GM08714 (cell line): ENCODE data around the gene CELSR1.

Experiments
- H3K4me3 ChIP-seq: fragments of 200-500 bp; sonication (Bioruptor generic); 2 replicates; pipeline ENCODE4 v1.5.1; 2014; ENCODE audit warnings: mild to moderate bottlenecking, low read length, inconsistent platforms
- ZNF274 ChIP-seq: IDR thresholded peaks from 2 replicates; pipeline ENCODE4 v1.6.1; 2012; ENCODE audit warnings: mild to moderate bottlenecking, low read depth, low read length

The CELSR1 gene

GRCh38 chr22:46362934-46363515 lies 174.4 kb downstream of the CELSR1 start:
- no peak overlapping the region for H3K4me3 ChIP-seq
- TF ChIP-seq ZNF274, result no peak

- no peak overlapping the region for H3K4me3 ChIP-seq
- no peak for TF ChIP-seq ZNF274
Observed at GRCh38 chr22:46362203-46362933, 175.1 kb downstream of the CELSR1 start.

- no peak for TF ChIP-seq ZNF274
- H3K4me3 ChIP-seq, result no peak overlapping the region
Observed at GRCh38 chr22:46361826-46362202, 175.6 kb downstream of the CELSR1 start.

- no peak overlapping the region for H3K4me3 ChIP-seq
- no peak for TF ChIP-seq ZNF274
Observed at GRCh38 chr22:46360891-46361290, 176.5 kb downstream of the CELSR1 start.

DNA sequence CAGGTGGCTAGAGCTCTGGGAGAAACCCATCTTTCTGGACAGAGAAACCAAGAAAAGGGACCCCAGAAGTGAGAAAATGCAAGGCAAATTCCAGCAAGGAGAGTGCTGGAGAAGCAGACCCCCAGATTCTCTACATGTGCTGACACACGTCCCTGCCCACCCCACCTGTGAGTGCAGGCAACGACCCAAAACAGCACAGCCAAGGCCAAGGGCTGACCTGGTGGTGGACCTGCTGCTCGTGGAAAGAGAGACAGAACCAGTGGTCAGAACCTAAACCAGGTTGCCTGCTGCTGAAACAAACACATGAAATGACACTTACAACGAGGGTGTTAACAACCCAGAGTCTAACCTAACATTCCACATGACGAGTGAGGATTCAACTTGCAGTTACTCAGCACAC lies 177.3 kb downstream of the CELSR1 start:
- no peak for TF ChIP-seq ZNF274
- no peak overlapping the region for H3K4me3 ChIP-seq

DNA sequence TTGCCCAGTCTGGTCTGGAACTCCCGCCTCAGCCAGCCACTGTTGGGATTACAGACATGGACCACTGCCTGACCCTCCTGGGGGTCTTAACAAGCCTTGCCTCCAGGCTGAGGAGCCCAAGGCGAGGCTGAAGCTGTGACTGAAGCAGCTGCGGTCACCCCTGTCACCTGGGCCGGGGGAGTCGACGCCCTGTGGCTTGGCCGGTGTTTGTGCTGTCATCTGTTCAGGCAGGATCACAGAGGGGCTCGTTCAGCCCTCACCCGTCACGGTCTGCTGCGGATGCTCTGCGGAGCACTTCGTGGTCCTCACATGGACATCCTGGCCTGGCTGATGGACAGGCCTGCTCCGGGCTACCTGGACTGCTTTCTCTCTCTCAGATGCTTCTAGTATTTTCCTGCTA lies 178.1 kb downstream of the CELSR1 start:
- TF ChIP-seq ZNF274, result no peak
- H3K4me3 ChIP-seq, result no peak overlapping the region

DNA sequence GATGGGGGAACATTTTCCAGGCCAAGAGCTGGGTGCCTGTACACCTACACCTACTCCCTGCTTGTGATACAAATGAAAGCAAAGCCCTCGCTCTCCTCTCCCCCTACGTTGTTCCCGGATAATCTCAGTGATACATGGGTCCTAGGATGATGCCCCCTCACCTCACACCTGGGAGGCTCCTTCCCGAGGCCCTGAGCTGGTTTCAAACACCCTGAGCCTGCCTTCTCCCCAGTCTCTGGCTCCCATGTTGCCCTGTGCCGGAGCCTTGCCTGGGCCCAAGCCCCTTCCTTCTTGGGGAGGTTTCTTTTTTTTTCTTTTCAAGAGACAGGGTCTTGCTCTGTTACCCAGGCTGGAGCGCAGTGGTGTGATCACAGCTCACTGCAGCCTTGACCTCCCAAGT lies 178.7 kb downstream of the CELSR1 start:
- TF ChIP-seq ZNF274, result no peak
- H3K4me3 ChIP-seq, result no peak overlapping the region

DNA sequence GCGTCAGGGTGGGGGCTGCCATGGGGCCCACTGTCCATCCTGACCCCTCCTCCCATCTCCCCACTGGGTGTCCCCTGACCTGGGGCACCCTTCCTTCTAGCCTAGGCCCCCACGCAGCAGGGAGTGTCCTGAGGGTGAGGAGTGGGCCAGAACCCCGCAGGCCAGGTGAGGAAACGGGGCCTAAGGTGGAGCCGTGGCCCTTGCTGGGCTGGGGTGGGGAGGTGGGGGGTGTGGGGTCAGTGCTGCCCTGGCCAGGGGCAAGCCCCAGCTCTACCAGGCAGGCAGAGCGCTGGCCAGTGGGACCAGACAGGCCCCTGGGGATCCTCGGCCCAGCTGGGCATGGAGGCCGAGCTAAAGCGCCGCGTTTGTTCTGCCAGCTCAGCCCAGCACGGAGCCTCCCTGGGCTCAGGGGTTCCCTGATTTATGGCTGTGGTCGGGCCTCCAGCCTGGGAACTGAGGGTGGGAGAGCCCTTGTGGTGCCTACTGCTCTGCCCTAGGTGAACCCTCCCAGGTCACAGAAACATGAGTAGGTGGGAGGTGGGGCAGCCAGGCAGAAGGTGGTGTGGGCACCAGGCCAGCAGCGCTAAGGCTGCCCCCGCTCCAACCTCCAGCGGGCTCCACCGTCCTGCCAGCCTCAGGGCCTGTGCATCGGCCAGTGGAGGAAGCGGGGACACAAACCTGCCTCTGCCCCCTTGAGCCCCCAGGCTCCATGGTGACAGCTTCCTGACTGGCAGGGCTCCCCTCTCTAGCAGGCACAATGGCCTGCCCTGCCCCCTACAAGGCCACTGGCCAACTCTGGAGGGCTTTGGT lies 179.5 kb downstream of the CELSR1 start:
- TF ChIP-seq ZNF274, result no peak
- no peak overlapping the region for H3K4me3 ChIP-seq

DNA sequence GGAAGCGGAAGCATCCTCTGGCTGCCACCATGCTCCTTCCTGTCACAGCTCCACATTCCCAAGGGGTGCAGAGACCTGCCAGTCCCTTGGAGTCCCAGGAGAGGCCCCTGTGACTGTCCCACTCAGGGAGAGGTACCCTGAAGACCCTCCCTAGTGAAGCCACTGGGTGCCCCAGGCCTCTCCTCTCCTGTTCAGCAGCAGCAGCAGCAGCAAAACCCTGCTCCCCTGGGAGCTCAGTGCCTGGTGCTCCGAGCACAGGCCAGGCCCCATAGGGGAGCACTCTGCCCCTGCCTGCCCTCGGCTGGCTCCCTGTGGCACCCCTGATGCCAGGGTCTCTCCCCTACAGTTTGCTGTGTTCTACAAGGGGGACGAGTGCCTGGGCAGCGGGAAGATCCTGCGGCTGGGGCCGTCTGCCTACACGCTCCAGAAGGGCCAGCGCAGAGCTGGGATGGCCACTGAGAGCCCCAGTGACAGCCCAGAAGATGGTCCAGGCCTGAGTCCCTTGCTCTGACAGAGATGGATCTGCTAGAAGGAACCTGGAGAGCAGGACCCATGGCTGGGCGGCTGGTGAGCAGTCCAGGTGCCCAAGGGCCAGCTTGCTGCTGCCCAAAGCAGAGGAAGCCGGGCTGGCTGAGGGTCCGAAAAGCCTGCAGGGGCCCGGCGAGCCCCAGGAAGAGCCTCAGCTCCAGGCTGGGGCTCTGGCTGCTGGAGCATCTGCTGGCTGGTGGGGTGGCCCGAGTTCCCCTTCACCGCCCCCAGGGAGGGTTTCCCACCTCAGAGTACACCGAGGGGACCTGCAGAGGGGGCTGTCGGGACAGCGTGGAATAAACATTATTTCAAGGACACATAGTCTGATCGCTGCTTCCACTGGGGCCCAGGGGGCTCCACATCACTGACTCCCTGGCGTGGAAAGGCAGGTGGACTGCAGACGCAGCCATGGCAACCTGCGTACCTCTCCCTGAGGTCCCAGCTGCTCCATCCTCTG lies 180.6 kb downstream of the CELSR1 start:
- H3K4me3 ChIP-seq, result no peak overlapping the region
- TF ChIP-seq ZNF274, result no peak

DNA sequence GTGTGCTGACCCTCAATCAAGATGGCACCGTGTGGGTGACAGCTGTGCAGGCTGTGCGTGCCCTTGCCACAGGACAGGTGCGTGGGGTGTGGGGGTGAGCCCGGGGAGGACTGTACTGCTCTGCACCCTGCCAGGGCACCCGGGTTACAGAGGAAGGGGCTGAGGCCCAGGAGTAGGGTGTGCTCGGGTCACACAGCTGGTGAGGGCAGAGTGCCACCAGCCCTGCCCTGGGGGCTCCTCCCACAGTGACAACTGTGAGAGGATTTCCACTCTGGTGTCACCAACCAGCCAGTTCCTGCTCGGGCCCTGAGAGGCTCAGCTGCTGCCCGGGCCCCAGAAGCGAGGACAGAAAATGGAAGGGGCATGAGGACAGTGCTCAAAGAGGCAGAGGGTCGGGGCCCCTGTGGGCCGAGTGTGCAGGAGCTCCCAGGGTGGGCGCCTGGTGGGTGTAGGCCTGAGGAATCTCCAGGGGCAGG lies 181.4 kb downstream of the CELSR1 start:
- no peak overlapping the region for H3K4me3 ChIP-seq
- no peak for TF ChIP-seq ZNF274

DNA sequence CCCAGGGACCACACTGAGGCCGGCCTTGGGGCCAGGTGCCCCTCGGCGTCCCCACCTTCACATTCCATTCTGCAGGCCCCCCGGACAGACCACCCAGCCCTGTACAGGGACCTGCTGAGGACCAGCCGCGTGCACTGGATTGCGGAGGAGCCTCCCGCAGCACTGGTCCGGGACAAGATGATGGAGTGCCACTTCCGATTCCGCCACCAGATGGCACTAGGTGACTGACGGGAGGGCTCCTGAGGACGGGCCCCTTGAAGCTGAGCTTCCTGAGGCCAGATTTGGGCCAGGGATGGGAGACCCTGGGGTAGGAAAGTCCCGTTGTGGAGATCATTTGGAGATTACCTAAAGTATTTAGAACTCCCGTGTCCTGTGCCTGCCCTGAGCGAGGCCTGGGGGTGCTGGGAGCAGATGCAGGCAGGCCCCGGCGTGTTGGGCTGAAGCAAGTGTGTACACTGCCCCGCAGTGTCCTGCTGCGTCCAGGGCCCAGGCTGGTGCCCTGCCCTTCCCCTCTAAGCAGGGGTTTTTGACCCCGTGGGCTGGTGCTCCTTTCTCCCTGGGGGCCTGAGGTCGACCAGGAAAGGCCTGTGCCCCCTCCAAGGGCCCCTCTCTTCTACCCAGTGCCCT lies 181.9 kb downstream of the CELSR1 start:
- H3K4me3 ChIP-seq, result no peak overlapping the region
- TF ChIP-seq ZNF274, result no peak

DNA sequence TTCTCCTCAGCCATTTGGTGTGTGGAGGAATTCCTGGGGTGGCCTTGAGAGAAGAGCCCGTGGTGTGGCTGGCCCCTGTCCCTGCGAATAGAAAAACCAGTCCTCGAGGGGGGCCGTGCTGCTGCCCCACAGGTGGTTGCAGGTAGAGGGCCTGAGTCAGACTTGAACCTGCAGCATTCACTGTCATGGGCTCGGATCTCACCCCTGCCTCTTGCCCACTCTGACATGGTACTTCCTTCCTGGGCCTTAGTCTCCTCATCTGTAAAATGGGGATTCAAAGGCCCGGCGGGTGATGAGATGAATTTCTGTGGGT lies 182.5 kb downstream of the CELSR1 start:
- no peak overlapping the region for H3K4me3 ChIP-seq
- no peak for TF ChIP-seq ZNF274

- no peak for TF ChIP-seq ZNF274
- H3K4me3 ChIP-seq, result no peak overlapping the region
Observed at GRCh38 chr22:46354176-46354992, 183.0 kb downstream of the CELSR1 start.
